ENCODE measurements around the gene MRC1. TPM values are rescaled to one million over a fixed set of nuclear protein-coding genes. Genes with fewer than 3 reads are reported as not detected.

MRC1 gene
- total and polyA plus RNA-seq, 10 of the 15 experiments (the other 5 are each of a cell fraction or from before 2014, with no cell fraction given) = 0.01 to 0.21 (median 0.03) TPM; not detected in 5

- H3K27me3 ChIP-seq (replicated peaks in 1 of 2; ENCODE audit: control insufficient read depth in 2 of 2, insufficient read depth in 2 of 2, low read length in 1 of 2) = no peaks in the 10 kb centered on the region
- WGBS (ENCODE audit: insufficient coverage, insufficient replicate concordance, low lambda C conversion rate, missing lambda C conversion rate) = 0% methylated on average over 1 of the region's 1 CpG
- no peak overlapping the region for H2AFZ ChIP-seq (ENCODE audit: control insufficient read depth, low read depth, low read length)
- no peak overlapping the region for H3K4me3 ChIP-seq
- in situ Hi-C loops (cut with MboI) (no loop called here), intact Hi-C loops (cut with micrococcal nuclease; ENCODE audit: unreplicated experiment) (no loop called here)
- RAD21 ChIA-PET (ENCODE audit: unreplicated experiment) = no interaction called here
- no peaks in the 10 kb centered on the region for H3K79me2 ChIP-seq (ENCODE audit: control insufficient read depth, insufficient read depth, low read length)
- no peaks in the 10 kb centered on the region for H3K4me1 ChIP-seq (ENCODE audit: control insufficient read depth, insufficient read depth, low read length)
- H4K20me1 ChIP-seq (ENCODE audit: control insufficient read depth, insufficient read depth) = no peaks in the 10 kb centered on the region
- CTCF ChIA-PET = interaction anchor here (1.2 to 2.0 kb wide), 3 partner anchors 199 to 308 kb away, joined by 3 to 4 read pairs (median 4); no protein-coding TSS in a partner anchor
- SMC1A ChIA-PET (ENCODE audit: uncharacterized antibody, unreplicated experiment) = no interaction called here
- POLR2A ChIA-PET = no interaction called here
- H3K27ac ChIP-seq (ENCODE audit: control insufficient read depth, insufficient read depth) = no peak overlapping the region
- no peaks in the 10 kb centered on the region for H3K36me3 ChIP-seq (ENCODE audit: control insufficient read depth in 2 of 2, insufficient read depth in 2 of 2, low read length in 1 of 2)
- H3K9me3 ChIP-seq (replicated peaks; ENCODE audit: control insufficient read depth, insufficient read depth, low read length) = no peaks in the 10 kb centered on the region
- TF ChIP-seq MTA2 (IDR thresholded peaks at IDR 0.05; ENCODE audit: low read depth) (no peak), NR2C2 (IDR thresholded peaks at IDR 0.05; ENCODE audit: borderline replicate concordance, control insufficient read depth, insufficient read length, low read depth) (no peak), POLR2A (IDR thresholded peaks at IDR 0.05; ENCODE audit: low read depth, low read length) (no peak), ZBTB11 (CRISPR knock-in tag; IDR thresholded peaks at IDR 0.05) (no peak), CREM (IDR thresholded peaks at IDR 0.05; ENCODE audit: low read depth) (no peak), ASH2L (IDR thresholded peaks at IDR 0.05; ENCODE audit: borderline replicate concordance, low read depth) (no peak), KLF5 (IDR thresholded peaks at IDR 0.05; ENCODE audit: partially characterized antibody) (no peak), HDAC2 (IDR thresholded peaks at IDR 0.05) (no peak), NBN (IDR thresholded peaks at IDR 0.05) (no peak), NFIC (IDR thresholded peaks at IDR 0.05; ENCODE audit: low read depth, low read length) (no peak), MYC (IDR thresholded peaks at IDR 0.05; ENCODE audit: insufficient read depth, insufficient read length, insufficient replicate concordance, low read length, severe bottlenecking) (no peak)
- BruUV-seq (replicated peaks) = no TSS peak
- H3K9ac ChIP-seq (ENCODE audit: control insufficient read depth, insufficient read depth, low read length) = no peak overlapping the region
- ATAC-seq = no peak
- DNase-seq (ENCODE audit: low read depth, low spot score) = no peak
- FAIRE-seq = no peak
- H3K4me2 ChIP-seq (ENCODE audit: control insufficient read depth, insufficient read depth) = no peak overlapping the region
Observed at GRCh38 chr10:17906002-17906401, 96.9 kb downstream of the MRC1 start.

Measured in GM12878 (cell line).